ENCODE data around the gene TMEM222. TPM values are rescaled to one million over a fixed set of nuclear protein-coding genes. Genes with fewer than 3 reads are reported as not detected.

The TMEM222 gene
- total RNA-seq, 1 donor from 2014 or later: 50.0 TPM

DNA sequence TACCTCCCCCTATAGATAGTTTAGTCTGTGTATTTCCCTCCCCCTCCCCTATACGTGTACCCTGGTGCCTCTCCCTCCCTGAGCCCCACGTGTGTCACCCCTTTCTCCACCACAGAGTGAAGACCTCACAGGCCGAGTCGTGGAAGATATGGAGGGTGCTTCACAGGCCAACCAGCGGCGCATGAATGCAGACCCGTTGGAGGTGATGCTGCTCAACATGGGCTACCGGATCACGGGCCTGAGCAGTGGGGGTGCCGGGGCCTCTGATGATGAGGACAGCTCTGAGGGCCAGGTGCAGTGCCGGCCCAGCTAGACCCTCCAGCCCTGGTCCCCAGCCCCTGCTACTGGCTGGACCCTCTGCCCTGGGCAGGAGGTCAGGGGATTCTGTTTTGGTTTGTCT, 15.9 kb upstream of the TMEM222 start:
- H3K27ac Mint-ChIP-seq (ENCODE audit: unreplicated experiment): peak overlapping the region; percentile 22
- H3K36me3 Mint-ChIP-seq (ENCODE audit: unreplicated experiment): no peaks in the 10 kb centered on the region
- peaks cover 27% of the 10 kb centered on the region for H3K4me1 Mint-ChIP-seq (ENCODE audit: low read depth, unreplicated experiment)
- H3K9me3 Mint-ChIP-seq (ENCODE audit: unreplicated experiment): no peaks in the 10 kb centered on the region
- H3K27me3 Mint-ChIP-seq (ENCODE audit: unreplicated experiment): peaks cover 10% of the 10 kb centered on the region
- no peak overlapping the region for H3K4me3 Mint-ChIP-seq (ENCODE audit: unreplicated experiment)
- DNase-seq: no peak
- TF ChIP-seq, protein P1, sequence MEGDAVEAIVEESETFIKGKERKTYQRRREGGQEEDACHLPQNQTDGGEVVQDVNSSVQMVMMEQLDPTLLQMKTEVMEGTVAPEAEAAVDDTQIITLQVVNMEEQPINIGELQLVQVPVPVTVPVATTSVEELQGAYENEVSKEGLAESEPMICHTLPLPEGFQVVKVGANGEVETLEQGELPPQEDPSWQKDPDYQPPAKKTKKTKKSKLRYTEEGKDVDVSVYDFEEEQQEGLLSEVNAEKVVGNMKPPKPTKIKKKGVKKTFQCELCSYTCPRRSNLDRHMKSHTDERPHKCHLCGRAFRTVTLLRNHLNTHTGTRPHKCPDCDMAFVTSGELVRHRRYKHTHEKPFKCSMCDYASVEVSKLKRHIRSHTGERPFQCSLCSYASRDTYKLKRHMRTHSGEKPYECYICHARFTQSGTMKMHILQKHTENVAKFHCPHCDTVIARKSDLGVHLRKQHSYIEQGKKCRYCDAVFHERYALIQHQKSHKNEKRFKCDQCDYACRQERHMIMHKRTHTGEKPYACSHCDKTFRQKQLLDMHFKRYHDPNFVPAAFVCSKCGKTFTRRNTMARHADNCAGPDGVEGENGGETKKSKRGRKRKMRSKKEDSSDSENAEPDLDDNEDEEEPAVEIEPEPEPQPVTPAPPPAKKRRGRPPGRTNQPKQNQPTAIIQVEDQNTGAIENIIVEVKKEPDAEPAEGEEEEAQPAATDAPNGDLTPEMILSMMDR (IDR thresholded peaks at IDR 0.05; ENCODE audit: partially characterized antibody, unreplicated experiment): no peak

GRCh38 chr1:27306892-27307761, 14.8 kb upstream of the TMEM222 start:
- H3K27ac Mint-ChIP-seq (ENCODE audit: unreplicated experiment): peak overlapping the region; percentile 81

GRCh38 chr1:27307874-27308598, 13.9 kb upstream of the TMEM222 start:
- H3K27ac Mint-ChIP-seq (ENCODE audit: unreplicated experiment): peak overlapping the region; percentile 85
- H3K4me3 Mint-ChIP-seq (ENCODE audit: unreplicated experiment): no peak overlapping the region
- TF ChIP-seq, protein P1 (IDR thresholded peaks at IDR 0.05; ENCODE audit: partially characterized antibody, unreplicated experiment): no peak
- peaks cover 8% of the 10 kb centered on the region for H3K27me3 Mint-ChIP-seq (ENCODE audit: unreplicated experiment)
- peak; percentile 46 for DNase-seq
- H3K36me3 Mint-ChIP-seq (ENCODE audit: unreplicated experiment): no peaks in the 10 kb centered on the region
- peaks cover 22% of the 10 kb centered on the region for H3K4me1 Mint-ChIP-seq (ENCODE audit: low read depth, unreplicated experiment)
- H3K9me3 Mint-ChIP-seq (ENCODE audit: unreplicated experiment): no peaks in the 10 kb centered on the region

More at GRCh38 chr1:27306892-27307761, 14.8 kb upstream of the TMEM222 start:
- Mint-ChIP-seq H3K4me1 (ENCODE audit: low read depth, unreplicated experiment) (peaks cover 22% of the 10 kb centered on the region), H3K4me3 (ENCODE audit: unreplicated experiment) (peak overlapping the region; percentile 49), H3K27me3 (ENCODE audit: unreplicated experiment) (peaks cover 8% of the 10 kb centered on the region), H3K9me3 (ENCODE audit: unreplicated experiment) (no peaks in the 10 kb centered on the region), H3K36me3 (ENCODE audit: unreplicated experiment) (no peaks in the 10 kb centered on the region)
- TF ChIP-seq, protein P1 (IDR thresholded peaks at IDR 0.05; ENCODE audit: partially characterized antibody, unreplicated experiment): peak; percentile 16
- DNase-seq: peak; percentile 59

- H3K9me3 Mint-ChIP-seq (ENCODE audit: unreplicated experiment): peaks cover 1% of the 10 kb centered on the region
- no peak overlapping the region for H3K4me3 Mint-ChIP-seq (ENCODE audit: unreplicated experiment)
- peaks cover 10% of the 10 kb centered on the region for H3K4me1 Mint-ChIP-seq (ENCODE audit: low read depth, unreplicated experiment)
- H3K27me3 Mint-ChIP-seq (ENCODE audit: unreplicated experiment): no peaks in the 10 kb centered on the region
- no peak for DNase-seq
- TF ChIP-seq, protein P1 (IDR thresholded peaks at IDR 0.05; ENCODE audit: partially characterized antibody, unreplicated experiment): no peak
- no peaks in the 10 kb centered on the region for H3K36me3 Mint-ChIP-seq (ENCODE audit: unreplicated experiment)
- H3K27ac Mint-ChIP-seq (ENCODE audit: unreplicated experiment): no peak overlapping the region
Observed at GRCh38 chr1:27314169-27314568, 7.8 kb upstream of the TMEM222 start.
